Vagina (tissue), 2 donors: ENCODE results near the gene CDHR3. TPM values are rescaled to one million over a fixed set of nuclear protein-coding genes. Genes with fewer than 3 reads are reported as not detected.

Experiments used
- DNase-seq, 2 donors: peaks; one replicate each; pipeline ENCODE4 v3.0.0-alpha.2; 2017; ENCODE audit errors: extremely low spot score in 2 of 2
- H3K27ac ChIP-seq: fragments of 200-600 bp; sonication (generic); one replicate; pipeline ENCODE4 v1.5.1; 2019
- H3K27me3 ChIP-seq: fragments of 200-600 bp; sonication (generic); one replicate; pipeline ENCODE4 v1.5.1; 2019
- H3K36me3 ChIP-seq, 2 donors: fragments of 200-600 bp; sonication (generic); one replicate each; pipeline ENCODE4 v1.5.1; 2017 to 2019
- H3K4me1 ChIP-seq: fragments of 200-600 bp; sonication (generic); one replicate; pipeline ENCODE4 v1.5.1; 2019
- H3K4me3 ChIP-seq, 2 donors: fragments of 200-600 bp; sonication (generic); 1 replicate in 1 of 2; 2 replicates in 1 of 2; pipeline ENCODE4 v1.5.1; 2016 to 2019
- H3K9me3 ChIP-seq: fragments of 200-600 bp; sonication (generic); one replicate; pipeline ENCODE4 v1.5.1; 2019
- POLR2A ChIP-seq, 2 donors: fragments of 450-650 bp; IDR thresholded peaks; one replicate each; pipeline ENCODE4 v1.6.1; 2017; ENCODE audit warnings: antibody characterized with exemption in 2 of 2, mild to moderate bottlenecking in 2 of 2, moderate library complexity in 2 of 2
- POLR2AphosphoS5 ChIP-seq, 2 donors: sonication (generic); formaldehyde crosslinking; IDR thresholded peaks; one replicate each; pipeline ENCODE4 v1.9.0; 2017; ENCODE audit warnings: antibody characterized with exemption in 2 of 2, mild to moderate bottlenecking in 2 of 2, low read depth in 1 of 2; ENCODE audit not compliant: insufficient read depth in 1 of 2
- intact Hi-C: fragments of 100-400 bp; cut with DNase I; formaldehyde crosslinking; loops from one replicate; pipeline ENCODE4 v1.15.1; 2023
- total RNA-seq: library from RNA; depleted of rRNA; stranded (reverse); fragments of >200 nt; gene quantifications from one replicate; pipeline ENCODE4 v1.2.3, GENCODE V29; 2016
- TF ChIP-seq, protein P1 (sequence below), 3 experiments: fragments of 450-650 bp in 2 of 3; fragments of 200-600 bp in 1 of 3; sonication (generic) in 1 of 3; IDR thresholded peaks; one replicate each; pipeline ENCODE4 v1.5.1; 2017 to 2019; ENCODE audit warnings: antibody characterized with exemption in 3 of 3, mild to moderate bottlenecking in 2 of 3, moderate library complexity in 2 of 3

Gene CDHR3
- total RNA-seq, 1 donor from 2014 or later, result 8.8 TPM

DNA sequence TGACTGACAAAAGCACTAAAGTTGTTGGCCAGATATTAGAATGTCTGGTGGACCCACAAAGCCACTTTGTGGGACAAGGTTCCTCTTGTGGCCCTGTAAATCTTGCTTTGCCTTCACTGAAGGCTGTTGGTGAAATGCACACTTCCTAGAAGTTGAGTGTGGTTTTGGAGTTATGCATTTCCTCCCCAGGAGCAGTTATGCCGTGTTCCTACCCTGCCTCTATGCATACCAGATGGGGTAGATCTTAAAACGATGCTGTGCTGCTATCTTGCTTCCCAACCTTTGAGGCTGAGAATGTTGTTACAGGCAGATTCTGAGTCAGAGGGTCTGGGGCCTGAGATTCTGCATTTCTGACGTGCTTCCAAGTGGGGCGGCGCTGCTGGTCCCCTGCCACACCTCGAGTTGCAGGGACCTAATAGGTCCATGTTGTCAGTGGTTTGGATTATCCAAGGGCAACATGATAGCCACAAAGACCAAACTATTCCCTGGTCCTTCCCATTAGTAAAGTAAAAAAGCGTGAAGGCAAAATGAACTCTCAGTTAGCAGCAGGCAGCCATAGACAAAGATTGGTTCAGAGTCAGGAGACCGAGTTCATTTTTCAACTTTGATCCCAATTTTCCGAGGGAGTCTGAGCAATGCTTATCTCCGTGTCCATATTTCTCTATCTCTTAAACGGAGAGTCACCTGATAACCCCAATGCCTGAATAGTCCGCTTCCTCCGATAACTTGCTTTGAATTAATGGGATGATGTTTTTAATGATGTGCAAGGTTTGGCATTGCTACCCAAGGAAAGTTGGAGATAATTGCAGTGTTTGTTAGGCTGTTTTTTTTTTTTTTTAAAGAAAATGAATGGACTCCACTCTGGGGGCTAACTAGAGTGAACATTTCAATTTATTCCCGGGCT is 55.8 kb downstream of the CDHR3 start:
- intact Hi-C loops, result no loop called here

DNA sequence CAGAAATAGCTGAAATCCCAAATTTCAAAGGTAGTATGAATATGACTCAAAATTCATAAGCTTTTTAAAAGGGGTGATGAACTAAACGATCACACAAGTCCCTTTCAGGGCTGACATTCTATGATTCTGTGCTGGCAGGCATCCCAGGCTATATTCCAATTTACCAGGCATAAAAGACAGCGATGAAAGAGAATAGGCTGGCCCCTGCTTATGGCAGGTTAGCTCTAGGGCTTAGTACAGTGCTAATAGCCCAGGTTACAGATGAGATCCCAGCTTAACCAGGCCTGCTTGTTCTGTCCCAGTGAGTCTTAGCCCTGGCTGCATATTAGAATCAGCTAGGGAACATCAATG is 56.4 kb downstream of the CDHR3 start:
- no peak for DNase-seq
- Histone ChIP-seq H3K4me3 (no peak overlapping the region), H3K9me3 (no peaks in the 10 kb centered on the region), H3K36me3 (no peaks in the 10 kb centered on the region), H3K27ac (no peak overlapping the region), H3K27me3 (no peaks in the 10 kb centered on the region), H3K4me1 (no peaks in the 10 kb centered on the region)
- intact Hi-C loops, result no loop called here
- TF ChIP-seq, protein P1, sequence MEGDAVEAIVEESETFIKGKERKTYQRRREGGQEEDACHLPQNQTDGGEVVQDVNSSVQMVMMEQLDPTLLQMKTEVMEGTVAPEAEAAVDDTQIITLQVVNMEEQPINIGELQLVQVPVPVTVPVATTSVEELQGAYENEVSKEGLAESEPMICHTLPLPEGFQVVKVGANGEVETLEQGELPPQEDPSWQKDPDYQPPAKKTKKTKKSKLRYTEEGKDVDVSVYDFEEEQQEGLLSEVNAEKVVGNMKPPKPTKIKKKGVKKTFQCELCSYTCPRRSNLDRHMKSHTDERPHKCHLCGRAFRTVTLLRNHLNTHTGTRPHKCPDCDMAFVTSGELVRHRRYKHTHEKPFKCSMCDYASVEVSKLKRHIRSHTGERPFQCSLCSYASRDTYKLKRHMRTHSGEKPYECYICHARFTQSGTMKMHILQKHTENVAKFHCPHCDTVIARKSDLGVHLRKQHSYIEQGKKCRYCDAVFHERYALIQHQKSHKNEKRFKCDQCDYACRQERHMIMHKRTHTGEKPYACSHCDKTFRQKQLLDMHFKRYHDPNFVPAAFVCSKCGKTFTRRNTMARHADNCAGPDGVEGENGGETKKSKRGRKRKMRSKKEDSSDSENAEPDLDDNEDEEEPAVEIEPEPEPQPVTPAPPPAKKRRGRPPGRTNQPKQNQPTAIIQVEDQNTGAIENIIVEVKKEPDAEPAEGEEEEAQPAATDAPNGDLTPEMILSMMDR (IDR thresholded peaks at IDR 0.05), result no peak
- no peak for TF ChIP-seq POLR2A (IDR thresholded peaks at IDR 0.05)
- TF ChIP-seq POLR2AphosphoS5 (IDR thresholded peaks at IDR 0.05; ENCODE audit: insufficient read depth in 1 of 2, low read depth in 1 of 2), result no peak

More for the DNA sequence above, 55.8 kb downstream of the CDHR3 start:
- Histone ChIP-seq H3K36me3 (no peaks in the 10 kb centered on the region), H3K27ac (no peak overlapping the region), H3K9me3 (no peaks in the 10 kb centered on the region), H3K4me1 (no peaks in the 10 kb centered on the region), H3K27me3 (no peaks in the 10 kb centered on the region), H3K4me3 (no peak overlapping the region)
- TF ChIP-seq POLR2AphosphoS5 (IDR thresholded peaks at IDR 0.05; ENCODE audit: insufficient read depth in 1 of 2, low read depth in 1 of 2) (no peak), POLR2A (IDR thresholded peaks at IDR 0.05) (no peak)
- TF ChIP-seq, protein P1 (IDR thresholded peaks at IDR 0.05), result no peak
- DNase-seq, result no peak

DNA sequence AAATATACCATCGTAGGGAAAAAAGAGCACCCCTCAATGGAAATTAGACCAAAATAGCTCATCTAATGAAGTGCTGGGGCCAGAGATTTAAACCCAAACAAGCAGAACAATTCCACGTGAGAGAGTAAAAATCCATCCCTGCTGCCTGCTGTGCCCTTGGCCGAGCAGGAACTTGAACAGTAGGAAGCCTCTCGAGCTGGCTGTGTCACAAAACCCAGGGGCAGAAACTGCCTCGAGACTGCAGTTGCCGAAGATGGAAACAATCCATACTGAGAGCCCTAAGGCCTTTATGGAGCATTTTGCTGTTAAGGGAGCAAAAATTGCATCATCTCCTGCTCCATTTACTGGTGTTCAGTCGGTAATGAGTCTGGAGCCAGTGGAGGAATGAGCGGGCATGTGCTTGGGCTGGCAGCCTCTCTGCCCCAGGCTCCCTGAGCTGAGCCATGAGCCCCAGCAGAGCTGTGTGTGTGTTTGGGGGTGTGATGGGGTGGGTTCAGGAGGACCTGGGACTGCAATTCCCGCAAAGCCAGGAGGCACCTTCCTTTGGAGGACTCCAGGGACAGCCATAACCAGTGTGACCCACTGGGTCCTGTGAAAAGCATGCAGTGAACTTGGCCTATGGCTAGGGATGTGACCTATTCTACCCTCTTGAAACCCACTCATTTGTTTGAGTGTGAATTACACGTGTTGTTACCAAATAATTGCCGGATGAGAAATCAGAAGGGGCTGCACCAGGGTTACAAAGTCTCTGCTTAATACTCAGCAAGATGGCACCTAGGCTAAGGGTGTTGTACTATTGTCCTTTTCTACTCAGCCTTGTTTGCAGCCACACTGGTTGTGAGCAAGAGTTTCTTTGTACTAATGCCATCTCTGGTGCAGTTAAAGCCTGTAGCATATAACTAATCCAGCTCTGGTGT is 58.3 kb downstream of the CDHR3 start:
- no peak overlapping the region for H3K27ac ChIP-seq
- intact Hi-C loops, result no loop called here
- TF ChIP-seq, protein P1 (IDR thresholded peaks at IDR 0.05), result no peak
- TF ChIP-seq POLR2A (IDR thresholded peaks at IDR 0.05) (no peak), POLR2AphosphoS5 (IDR thresholded peaks at IDR 0.05; ENCODE audit: insufficient read depth in 1 of 2, low read depth in 1 of 2) (no peak)
- H3K27me3 ChIP-seq, result no peaks in the 10 kb centered on the region
- no peaks in the 10 kb centered on the region for H3K4me1 ChIP-seq
- no peak for DNase-seq
- H3K4me3 ChIP-seq, result no peak overlapping the region
- H3K9me3 ChIP-seq, result no peaks in the 10 kb centered on the region
- no peaks in the 10 kb centered on the region for H3K36me3 ChIP-seq

DNA sequence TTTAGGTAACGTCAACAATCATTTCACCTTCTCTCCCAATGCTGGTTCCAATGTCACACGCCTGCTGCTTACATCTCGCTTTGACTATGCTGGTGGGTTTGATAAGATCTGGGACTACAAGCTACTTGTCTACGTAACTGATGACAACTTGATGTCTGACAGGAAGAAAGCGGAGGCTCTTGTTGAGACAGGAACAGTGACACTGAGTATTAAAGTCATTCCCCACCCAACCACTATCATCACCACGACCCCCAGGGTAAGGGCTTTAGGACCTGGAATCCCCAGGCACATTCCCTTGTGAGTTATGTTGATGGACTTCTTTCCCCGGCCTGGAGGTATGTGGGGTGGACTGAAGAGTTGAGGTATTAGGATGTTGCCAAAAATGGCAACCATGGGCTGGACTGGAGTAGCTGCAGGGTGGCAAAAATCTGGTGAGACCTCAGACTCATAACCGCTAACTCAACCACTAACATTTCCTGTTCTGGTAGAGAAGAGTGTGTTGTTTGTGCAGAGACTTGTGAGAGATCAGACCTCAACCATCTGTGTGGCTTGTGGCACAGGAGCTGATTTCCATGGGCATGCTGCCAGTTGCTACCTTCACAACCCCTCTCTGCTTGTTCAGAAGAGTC is 59.2 kb downstream of the CDHR3 start:
- Histone ChIP-seq H3K4me3 (no peak overlapping the region), H3K36me3 (no peaks in the 10 kb centered on the region), H3K4me1 (no peaks in the 10 kb centered on the region), H3K27ac (no peak overlapping the region), H3K9me3 (no peaks in the 10 kb centered on the region), H3K27me3 (no peaks in the 10 kb centered on the region)
- intact Hi-C loops, result no loop called here
- no peak for DNase-seq
- TF ChIP-seq, protein P1 (IDR thresholded peaks at IDR 0.05), result no peak
- TF ChIP-seq POLR2AphosphoS5 (IDR thresholded peaks at IDR 0.05; ENCODE audit: insufficient read depth in 1 of 2, low read depth in 1 of 2) (no peak), POLR2A (IDR thresholded peaks at IDR 0.05) (no peak)
